SK-N-SH treated with all-trans-retinoic acid at 6 μM for 48 hours (cell line): ENCODE measurements around the gene ADAM19.

ENCODE experiments used
- ARNTL ChIP-seq: fragments of 450-650 bp; formaldehyde crosslinking; IDR thresholded peaks from 2 replicates; pipeline ENCODE4 v1.5.0; 2020; ENCODE audit warnings: low read depth, mild to moderate bottlenecking, moderate library complexity, borderline replicate concordance
- ESRRG ChIP-seq: fragments of 250-450 bp; sonication (Bioruptor Pico); IDR thresholded peaks from 2 replicates; pipeline ENCODE4 v1.6.1; 2021; ENCODE audit warnings: mild to moderate bottlenecking
- RARB ChIP-seq: fragments of 250-450 bp; sonication (Bioruptor Pico); IDR thresholded peaks from 2 replicates; pipeline ENCODE4 v1.8.0; 2021; ENCODE audit warnings: mild to moderate bottlenecking, moderate library complexity
- TCF4 ChIP-seq: fragments of 250-450 bp; sonication (Bioruptor Pico); IDR thresholded peaks from 2 replicates; pipeline ENCODE4 v1.8.0; 2021; ENCODE audit warnings: mild to moderate bottlenecking, moderate library complexity, borderline replicate concordance
- ZFP30 ChIP-seq: fragments of 450-650 bp; formaldehyde crosslinking; IDR thresholded peaks from 2 replicates; pipeline ENCODE4 v1.5.0; 2022; ENCODE audit warnings: mild to moderate bottlenecking, moderate library complexity
- ZNF8 ChIP-seq: fragments of 450-650 bp; formaldehyde crosslinking; IDR thresholded peaks from 2 replicates; pipeline ENCODE4 v1.5.0; 2020; ENCODE audit warnings: mild to moderate bottlenecking, moderate library complexity
- TF ChIP-seq, protein P1 (sequence below): fragments of 250-450 bp; sonication (Bioruptor Pico); IDR thresholded peaks from 2 replicates; pipeline ENCODE4 v1.5.1; 2020; ENCODE audit warnings: low read depth, mild to moderate bottlenecking, moderate library complexity

- TF ChIP-seq ZNF8 (CRISPR knock-in tag) (no peak), ARNTL (CRISPR knock-in tag) (no peak), TCF4 (CRISPR knock-in tag) (no peak), RARB (no peak), ZFP30 (CRISPR knock-in tag) (no peak), ESRRG (no peak)
- TF ChIP-seq, protein P1, sequence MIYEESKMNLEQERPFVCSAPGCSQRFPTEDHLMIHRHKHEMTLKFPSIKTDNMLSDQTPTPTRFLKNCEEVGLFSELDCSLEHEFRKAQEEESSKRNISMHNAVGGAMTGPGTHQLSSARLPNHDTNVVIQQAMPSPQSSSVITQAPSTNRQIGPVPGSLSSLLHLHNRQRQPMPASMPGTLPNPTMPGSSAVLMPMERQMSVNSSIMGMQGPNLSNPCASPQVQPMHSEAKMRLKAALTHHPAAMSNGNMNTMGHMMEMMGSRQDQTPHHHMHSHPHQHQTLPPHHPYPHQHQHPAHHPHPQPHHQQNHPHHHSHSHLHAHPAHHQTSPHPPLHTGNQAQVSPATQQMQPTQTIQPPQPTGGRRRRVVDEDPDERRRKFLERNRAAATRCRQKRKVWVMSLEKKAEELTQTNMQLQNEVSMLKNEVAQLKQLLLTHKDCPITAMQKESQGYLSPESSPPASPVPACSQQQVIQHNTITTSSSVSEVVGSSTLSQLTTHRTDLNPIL (CRISPR knock-in tag) = no peak
Observed at GRCh38 chr5:157612581-157612980, 37.0 kb upstream of the ADAM19 start.
